HCT116 (cell line): ENCODE data around the gene FOXP1. TPM values are rescaled to one million over a fixed set of nuclear protein-coding genes. Genes with fewer than 3 reads are reported as not detected.

Experiments
- ATAC-seq: fragments of 200-7000 bp; cut with Tn5 transposase; 2 replicates; pipeline ENCODE4 v1.9.1; 2020; ENCODE audit warnings: mild to moderate bottlenecking, moderate library complexity
- BruUV-seq: library from RNA; stranded (reverse); fragments of 400-500 nt; replicated peaks from 2 replicates; lab custom pipeline; 2021; lab: Mats Ljungman, UMichigan
- CTCF ChIA-PET: fragments of 300-600 bp; sonication (Branson Sonifier 250); formaldehyde crosslinking; loops from one replicate; lab custom pipeline; 2021; ENCODE audit warnings: antibody characterized with exemption; lab: Charles Lee
- POLR2A ChIA-PET: fragments of 300-600, 350-600 bp; sonication (Branson Sonifier 250); formaldehyde crosslinking; loops from one replicate; lab custom pipeline; 2021; ENCODE audit warnings: antibody characterized with exemption; lab: Charles Lee
- RAD21 ChIA-PET, 2 experiments: fragments of 300-600 bp; sonication (Branson Sonifier 250); formaldehyde crosslinking; loops; one replicate each; lab custom pipeline; 2023; ENCODE audit warnings: low total read pairs in 2 of 2; ENCODE audit not compliant: uncharacterized antibody in 2 of 2, unreplicated experiment in 2 of 2, low non-redundant PET in 1 of 2; lab: Charles Lee
- DNase-seq: peaks from one replicate; pipeline ENCODE4 v3.0.0-alpha.2; 2010; ENCODE audit warnings: low read depth, low spot score
- H2AFZ ChIP-seq: fragments of 200-600 bp; shearing (Covaris generic), sonication (generic); 2 replicates; pipeline ENCODE4 v1.6.1; 2017; ENCODE audit warnings: low read depth, mixed run types, mixed read lengths, antibody characterized with exemption, low read length; ENCODE audit not compliant: poor library complexity, severe bottlenecking
- H3K27ac ChIP-seq: 2 replicates; pipeline ENCODE4 v1.5.1; 2012; ENCODE audit warnings: low read depth, low read length
- H3K27me3 ChIP-seq: fragments of 200-600 bp; sonication (generic); 2 replicates; pipeline ENCODE4 v1.6.1; 2016; ENCODE audit warnings: mixed run types, low read length, mixed read lengths; ENCODE audit not compliant: insufficient read depth
- H3K36me3 ChIP-seq, 2 experiments: fragments of 200-500 bp in 1 of 2; fragments of 200-600 bp in 1 of 2; sonication (Bioruptor generic) in 1 of 2; sonication (generic) in 1 of 2; 2 replicates each; pipeline versions ENCODE4 v1.5.1 to v1.6.1; 2014 to 2016; ENCODE audit warnings: low read length in 2 of 2, inconsistent platforms in 1 of 2, mixed read lengths in 1 of 2, mixed run types in 1 of 2; ENCODE audit not compliant: insufficient read depth in 2 of 2, control insufficient read depth in 1 of 2
- H3K4me1 ChIP-seq, 2 experiments: fragments of 200-600 bp in 1 of 2; sonication (generic) in 1 of 2; 2 replicates each; pipeline versions ENCODE4 v1.5.1 to v1.6.1; 2012 to 2017; ENCODE audit warnings: low read length in 2 of 2, inconsistent platforms in 1 of 2, mild to moderate bottlenecking in 1 of 2, mixed read lengths in 1 of 2, mixed run types in 1 of 2, moderate library complexity in 1 of 2; ENCODE audit not compliant: insufficient read depth in 2 of 2, control insufficient read depth in 1 of 2
- H3K4me2 ChIP-seq: fragments of 200-600 bp; sonication (generic); 2 replicates; pipeline ENCODE4 v1.6.1; 2017; ENCODE audit warnings: mixed run types, low read length, mixed read lengths
- H3K4me3 ChIP-seq, 2 experiments: fragments of 200-600 bp in 1 of 2; sonication (generic) in 1 of 2; replicated peaks in 1 of 2; 2 replicates each; pipeline ENCODE4 v1.5.1; 2011 to 2016; ENCODE audit warnings: low read length in 2 of 2, control low read depth in 1 of 2, low read depth in 1 of 2, mild to moderate bottlenecking in 1 of 2, mixed read lengths in 1 of 2, mixed run types in 1 of 2
- H3K79me2 ChIP-seq: fragments of 200-600 bp; sonication (generic); 2 replicates; pipeline ENCODE4 v1.6.1; 2017; ENCODE audit warnings: mild to moderate bottlenecking, mixed run types, low read length, moderate library complexity, mixed read lengths; ENCODE audit not compliant: insufficient read depth
- H3K9ac ChIP-seq: fragments of 200-600 bp; sonication (generic); 2 replicates; pipeline ENCODE4 v1.6.1; 2016; ENCODE audit warnings: low read length, mixed read lengths
- H3K9me2 ChIP-seq: fragments of 200-600 bp; sonication (generic), shearing (Covaris generic); 2 replicates; pipeline ENCODE4 v1.6.1; 2017; ENCODE audit warnings: mixed run types, mild to moderate bottlenecking, moderate library complexity; ENCODE audit not compliant: insufficient read depth
- H3K9me3 ChIP-seq, 2 experiments: fragments of 200-500 bp in 1 of 2; fragments of 200-600 bp in 1 of 2; sonication (Bioruptor generic) in 1 of 2; sonication (generic) in 1 of 2; 2 replicates each; pipeline ENCODE4 v1.6.1; 2014 to 2017; ENCODE audit warnings: low read length in 2 of 2, mixed read lengths in 2 of 2, inconsistent platforms in 1 of 2, low read depth in 1 of 2, mild to moderate bottlenecking in 1 of 2, mixed run types in 1 of 2, moderate library complexity in 1 of 2; ENCODE audit not compliant: control insufficient read depth in 1 of 2, insufficient read depth in 1 of 2
- H4K20me1 ChIP-seq: fragments of 200-600 bp; sonication (generic), shearing (Covaris generic); 2 replicates; pipeline ENCODE4 v1.6.1; 2017; ENCODE audit warnings: mixed run types, mild to moderate bottlenecking, moderate library complexity; ENCODE audit not compliant: insufficient read depth
- ATF3 ChIP-seq: IDR thresholded peaks from 2 replicates; pipeline ENCODE4 v1.6.1; 2012
- CBX3 ChIP-seq: IDR thresholded peaks from 2 replicates; pipeline ENCODE4 v1.6.1; 2012; ENCODE audit warnings: low read depth
- CTCF ChIP-seq, 3 experiments: fragments of 200-600 bp in 1 of 3; sonication (generic) in 1 of 3; IDR thresholded peaks in 2 of 3; conservative IDR thresholded peaks in 1 of 3; 2 replicates each; pipeline ENCODE4 v1.5.1; 2012 to 2017; ENCODE audit warnings: low read depth in 2 of 3, low read length in 2 of 3, antibody characterized with exemption in 1 of 3, borderline replicate concordance in 1 of 3, control low read depth in 1 of 3, mild to moderate bottlenecking in 1 of 3, mixed read lengths in 1 of 3, mixed run types in 1 of 3, moderate library complexity in 1 of 3; ENCODE audit not compliant: insufficient read depth in 1 of 3
- ELF1 ChIP-seq: IDR thresholded peaks from 2 replicates; pipeline ENCODE4 v1.6.1; 2012; ENCODE audit warnings: low read depth, borderline replicate concordance
- EZH2 ChIP-seq: fragments of 200-600 bp; sonication (generic); IDR thresholded peaks from 2 replicates; pipeline ENCODE4 v1.6.1; 2017; ENCODE audit warnings: antibody characterized with exemption, mixed run types
- FOSL1 ChIP-seq: IDR thresholded peaks from 2 replicates; pipeline ENCODE4 v1.6.1; 2012; ENCODE audit warnings: low read depth
- REST ChIP-seq: IDR thresholded peaks from 2 replicates; pipeline ENCODE4 v1.6.1; 2012; ENCODE audit warnings: low read depth
- SIN3A ChIP-seq: IDR thresholded peaks from 2 replicates; pipeline ENCODE4 v1.6.1; 2012; ENCODE audit warnings: low read depth
- SP1 ChIP-seq: IDR thresholded peaks from 2 replicates; pipeline ENCODE4 v1.6.1; 2012; ENCODE audit warnings: low read depth
- SRF ChIP-seq: IDR thresholded peaks from 2 replicates; pipeline ENCODE4 v1.6.1; 2012; ENCODE audit warnings: low read depth
- TCF7L2 ChIP-seq: IDR thresholded peaks from 2 replicates; pipeline ENCODE4 v1.7.0; 2011; ENCODE audit warnings: borderline replicate concordance, inconsistent platforms; ENCODE audit not compliant: insufficient read depth, insufficient read length; ENCODE audit errors: extremely low read depth
- ZBTB33 ChIP-seq: IDR thresholded peaks from 2 replicates; pipeline ENCODE4 v1.6.1; 2011; ENCODE audit warnings: mild to moderate bottlenecking, low read length, moderate library complexity; ENCODE audit not compliant: insufficient replicate concordance; ENCODE audit errors: extremely low read depth
- ZNF274 ChIP-seq: fragments of 200-500 bp; sonication (Bioruptor generic); IDR thresholded peaks from 2 replicates; pipeline ENCODE4 v1.6.1; 2014; ENCODE audit warnings: mild to moderate bottlenecking, low read depth, low read length, inconsistent platforms
- intact Hi-C: fragments of 100-400 bp; cut with micrococcal nuclease; formaldehyde crosslinking; loops from 2 replicates; pipeline ENCODE4 v1.10.0; 2022
- total RNA-seq: library from RNA; stranded (reverse); gene quantifications from one replicate; pipeline ENCODE4 v1.2.1, GENCODE V29; 2021; ENCODE audit not compliant: unreplicated experiment

Gene FOXP1
- total RNA-seq, 1 experiment from 2014 or later = 11.4 TPM

DNA sequence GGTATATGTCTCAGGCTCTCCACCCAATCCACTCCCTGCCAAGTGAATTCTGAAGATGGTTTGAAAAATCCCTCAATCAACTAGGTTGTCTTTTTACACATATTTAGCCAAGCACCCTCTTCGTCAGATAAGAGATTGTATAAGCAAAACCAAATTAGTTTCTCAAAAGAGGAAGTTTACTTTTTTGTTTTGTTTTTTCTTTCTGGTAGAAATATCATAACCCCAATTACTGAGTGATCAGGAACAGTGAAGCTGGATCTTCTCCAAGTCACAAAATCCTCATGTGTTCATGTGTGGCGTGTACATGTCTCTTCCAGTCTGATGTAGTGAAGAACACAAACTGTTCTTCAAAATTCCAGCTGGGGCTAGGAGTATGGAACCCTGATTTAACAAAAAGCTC lies 180.6 kb downstream of the FOXP1 start:
- no peaks in the 10 kb centered on the region for H3K4me1 ChIP-seq
- no peak overlapping the region for H3K9ac ChIP-seq
- H3K9me2 ChIP-seq = no peaks in the 10 kb centered on the region
- BruUV-seq = no TSS peak
- CTCF ChIA-PET = no interaction called here
- no peaks in the 10 kb centered on the region for H3K36me3 ChIP-seq
- H3K4me3 ChIP-seq = no peak overlapping the region
- intact Hi-C loops = no loop called here
- H3K4me2 ChIP-seq = no peak overlapping the region
- no peak for TF ChIP-seq EZH2
- TF ChIP-seq ZBTB33 = no peak
- no peak for TF ChIP-seq CBX3
- RAD21 ChIA-PET = no interaction called here
- DNase-seq (no peak), ATAC-seq (no peak)
- H3K79me2 ChIP-seq = no peaks in the 10 kb centered on the region
- no peaks in the 10 kb centered on the region for H3K9me3 ChIP-seq
- no peak overlapping the region for H2AFZ ChIP-seq
- H3K27me3 ChIP-seq = no peaks in the 10 kb centered on the region
- no peak overlapping the region for H3K27ac ChIP-seq
- H4K20me1 ChIP-seq = no peaks in the 10 kb centered on the region
- POLR2A ChIA-PET = no interaction called here

GRCh38 chr3:71402280-71402679 lies 181.2 kb downstream of the FOXP1 start:
- intact Hi-C loops = no loop called here
- Histone ChIP-seq H3K4me2 (no peak overlapping the region), H3K27me3 (no peaks in the 10 kb centered on the region), H3K9ac (no peak overlapping the region), H3K79me2 (no peaks in the 10 kb centered on the region), H3K36me3 (no peaks in the 10 kb centered on the region), H3K9me3 (no peaks in the 10 kb centered on the region), H3K4me3 (no peak overlapping the region), H3K27ac (no peak overlapping the region), H3K9me2 (no peaks in the 10 kb centered on the region), H4K20me1 (no peaks in the 10 kb centered on the region), H2AFZ (no peak overlapping the region), H3K4me1 (no peaks in the 10 kb centered on the region)
- no peak for DNase-seq
- ATAC-seq = no peak
- no TSS peak for BruUV-seq
- ChIA-PET RAD21 (no interaction called here), CTCF (no interaction called here), POLR2A (no interaction called here)
- TF ChIP-seq ATF3 = no peak
- no peak for TF ChIP-seq ELF1
- no peak for TF ChIP-seq REST
- no peak for TF ChIP-seq SRF
- no peak for TF ChIP-seq TCF7L2
- no peak for TF ChIP-seq SIN3A
- TF ChIP-seq CTCF (IDR thresholded peaks at IDR 0.05 in 2 of 3, conservative IDR thresholded peaks at IDR 0.05 in 1 of 3; ENCODE audit: borderline replicate concordance in 1 of 3, insufficient read depth in 1 of 3, low read depth in 2 of 3, low read length in 2 of 3) = no peak
- TF ChIP-seq ZNF274 = no peak
- no peak for TF ChIP-seq SP1
- TF ChIP-seq FOSL1 = no peak
